ENCODE measurements around the gene SRGAP2C.
"Not testable (repeated sequence)": the region's sequence is repeated elsewhere in the genome, so short reads cannot be mapped to it uniquely, and the experiment has no call there.

Gene SRGAP2C

DNA sequence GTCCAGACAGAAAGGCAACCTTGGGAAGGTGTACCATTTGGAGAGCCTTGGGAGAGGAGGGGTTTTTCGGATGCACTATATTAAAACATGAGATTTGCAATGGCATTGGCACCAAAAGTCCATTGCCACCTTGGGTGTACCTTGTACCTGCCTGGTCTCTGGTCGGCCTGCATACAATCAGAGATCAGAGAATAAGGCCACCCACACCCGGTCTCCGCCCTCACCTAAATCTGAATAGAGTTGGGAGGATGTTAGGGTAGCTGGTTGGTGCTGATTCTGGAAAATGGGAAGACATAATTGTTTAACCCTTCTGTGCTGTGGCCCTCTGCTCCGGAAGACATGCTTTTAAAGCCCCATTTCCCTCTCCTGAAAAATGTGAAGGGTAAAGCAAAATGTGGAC, 3.1 kb downstream of the SRGAP2C start:
- DNase-seq = not testable (repeated sequence)

DNA sequence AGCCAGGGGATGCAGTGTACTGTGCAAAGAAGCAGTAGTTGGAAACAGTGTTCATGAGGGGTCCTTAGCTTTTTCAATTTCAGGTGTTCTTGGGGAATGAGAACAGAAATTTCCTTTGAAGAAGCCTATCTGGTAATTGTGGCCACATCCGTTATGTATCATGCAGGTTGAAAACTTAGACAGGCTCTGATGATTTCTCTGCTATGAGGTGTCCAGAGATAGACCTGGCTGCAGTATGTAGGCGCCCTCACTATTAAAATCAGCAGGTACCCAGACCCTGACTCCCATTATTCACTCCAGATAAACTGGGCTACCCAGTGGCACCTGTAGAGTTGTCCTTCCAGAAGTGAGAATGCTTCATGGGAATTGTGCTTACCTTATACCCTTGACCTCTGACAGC, 7.7 kb downstream of the SRGAP2C start:
- DNase-seq = not testable (repeated sequence)

DNA sequence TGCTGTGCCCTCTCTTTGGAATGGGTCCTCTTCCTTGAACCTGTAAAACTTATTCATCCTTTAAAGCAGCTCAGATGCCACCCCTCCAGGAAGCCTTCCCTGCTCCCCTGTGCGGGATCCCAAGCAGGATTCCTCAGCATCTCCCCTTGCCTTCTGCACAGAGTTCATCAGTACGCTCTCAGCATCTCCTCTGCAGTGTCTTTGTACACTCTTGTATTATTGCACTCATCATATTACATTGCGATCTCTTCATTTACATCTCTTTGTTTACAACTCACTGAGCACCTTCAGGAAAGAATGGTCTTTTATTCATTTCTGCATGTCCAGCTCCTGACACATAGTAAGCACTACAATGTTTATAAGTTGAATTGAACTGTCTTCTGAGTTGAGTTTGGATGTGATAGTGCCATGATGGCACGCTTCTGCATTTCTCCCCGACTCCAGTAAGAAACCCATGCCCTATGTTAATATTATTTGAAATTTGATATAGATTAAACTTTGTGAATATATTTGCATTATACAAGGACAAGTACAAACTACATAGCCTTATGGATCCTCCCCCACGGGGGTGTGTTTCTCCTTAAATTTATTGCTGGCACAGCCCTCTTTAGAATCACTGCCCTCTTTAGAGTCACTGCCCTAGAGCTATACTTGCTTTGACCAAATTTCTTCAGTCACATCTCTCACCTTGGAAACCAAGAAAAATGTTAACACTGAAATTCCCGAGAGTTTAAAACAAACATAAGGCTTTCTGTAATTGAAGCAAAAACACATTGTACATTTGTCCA, 12.5 kb downstream of the SRGAP2C start:
- not testable (repeated sequence) for DNase-seq

DNA sequence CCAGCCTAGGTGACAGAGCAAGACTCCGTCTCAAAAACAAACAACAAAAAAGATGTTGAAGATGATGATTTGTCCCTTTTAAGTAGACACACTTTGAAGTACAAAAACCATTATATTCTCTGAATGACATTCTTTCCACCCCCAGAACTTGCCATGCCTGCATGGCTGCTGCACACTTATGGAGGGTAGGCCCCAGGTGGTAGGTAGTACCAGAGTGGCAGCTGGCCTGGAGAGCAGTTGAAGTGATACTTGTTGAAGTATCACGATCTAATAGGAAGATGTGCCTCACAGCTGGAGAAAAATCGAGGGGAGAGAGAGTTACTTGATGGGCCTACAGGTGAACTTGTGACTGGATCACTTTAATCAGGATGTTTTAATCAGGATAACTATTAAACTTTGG, 15.0 kb downstream of the SRGAP2C start:
- not testable (repeated sequence) for DNase-seq

DNA sequence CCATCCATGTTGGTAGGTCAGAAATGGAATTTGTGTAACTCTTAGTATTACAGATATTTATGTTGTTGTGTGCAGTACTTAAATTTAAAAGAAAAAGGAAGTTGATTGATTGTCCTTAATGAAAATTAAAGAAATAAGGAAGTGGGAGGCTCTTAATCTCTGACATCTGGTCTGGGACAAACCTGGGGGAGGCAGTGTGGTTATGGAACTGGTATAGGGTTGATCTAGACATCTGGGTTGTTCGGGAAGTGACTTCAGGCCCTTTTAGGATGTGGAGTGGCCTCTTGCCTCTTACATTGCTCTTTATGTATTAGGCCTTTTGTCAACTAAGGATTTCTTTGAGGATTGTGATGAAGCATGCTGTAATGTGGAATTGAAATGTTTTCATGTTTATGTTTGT, 15.5 kb downstream of the SRGAP2C start:
- not testable (repeated sequence) for DNase-seq

DNA sequence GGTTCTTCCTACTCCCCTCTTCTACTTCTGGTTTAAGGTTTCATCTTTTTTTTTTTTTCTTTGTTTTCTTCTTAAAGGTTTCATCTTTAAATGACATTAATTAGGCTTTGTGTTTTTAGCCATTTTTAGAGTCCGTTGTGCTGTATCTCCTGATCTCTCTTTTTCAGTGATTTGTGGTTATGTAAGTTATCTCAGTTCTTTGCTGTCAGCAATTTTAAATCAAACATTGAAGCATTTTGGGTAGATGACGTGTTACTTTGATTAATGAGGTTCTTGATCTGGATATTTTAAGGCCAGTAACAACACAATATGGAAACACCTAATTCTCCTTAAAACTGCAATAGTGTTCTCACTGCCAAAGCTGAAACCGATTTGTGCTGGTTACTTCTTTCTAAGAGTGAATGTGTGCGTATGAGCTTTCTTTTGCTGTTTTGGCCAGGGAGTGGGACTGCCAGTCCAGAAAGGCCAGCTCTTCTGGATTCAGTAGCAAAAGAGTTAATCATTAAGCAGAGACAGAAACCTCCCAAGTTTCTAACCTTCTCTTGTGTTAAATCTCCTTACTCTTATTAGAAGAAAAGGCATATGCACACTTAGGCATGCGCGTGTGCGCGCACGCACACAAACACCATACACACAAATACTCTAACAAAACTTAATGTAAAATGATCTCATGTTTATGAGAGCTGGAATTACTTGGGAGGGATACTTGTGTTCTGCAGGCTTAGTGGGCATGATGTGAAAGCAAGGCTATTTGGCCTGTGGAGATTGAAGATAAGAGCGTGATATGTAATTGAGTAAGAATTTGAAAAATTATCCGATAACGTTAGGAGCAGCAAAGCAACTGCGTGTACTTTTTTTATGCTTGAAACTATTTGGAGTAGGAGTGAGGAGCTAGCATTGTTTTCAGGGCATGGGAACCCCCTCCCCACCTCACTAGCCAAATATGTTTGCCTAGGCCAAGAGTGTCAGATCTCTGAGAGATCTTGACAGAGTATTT, 16.5 kb downstream of the SRGAP2C start:
- not testable (repeated sequence) for DNase-seq

DNA sequence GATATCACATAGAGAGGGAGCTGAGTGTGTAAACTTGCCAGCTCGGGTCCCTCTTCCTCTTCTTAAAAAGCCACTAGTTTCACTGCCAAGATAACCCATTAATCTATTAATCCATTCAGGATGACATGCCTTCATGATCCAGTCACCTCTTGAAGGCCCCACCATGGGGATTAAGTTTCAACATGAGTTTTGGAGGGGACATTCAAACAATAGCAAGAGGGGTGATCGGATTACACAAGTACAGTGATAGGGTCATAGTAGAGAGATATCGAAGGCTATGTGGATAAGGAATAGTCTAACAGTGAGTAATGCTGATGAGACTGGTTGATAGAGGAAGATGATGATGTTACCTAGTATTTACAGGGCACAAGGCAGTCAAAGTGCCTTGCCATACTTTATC, 18.2 kb downstream of the SRGAP2C start:
- DNase-seq = not testable (repeated sequence)

DNA sequence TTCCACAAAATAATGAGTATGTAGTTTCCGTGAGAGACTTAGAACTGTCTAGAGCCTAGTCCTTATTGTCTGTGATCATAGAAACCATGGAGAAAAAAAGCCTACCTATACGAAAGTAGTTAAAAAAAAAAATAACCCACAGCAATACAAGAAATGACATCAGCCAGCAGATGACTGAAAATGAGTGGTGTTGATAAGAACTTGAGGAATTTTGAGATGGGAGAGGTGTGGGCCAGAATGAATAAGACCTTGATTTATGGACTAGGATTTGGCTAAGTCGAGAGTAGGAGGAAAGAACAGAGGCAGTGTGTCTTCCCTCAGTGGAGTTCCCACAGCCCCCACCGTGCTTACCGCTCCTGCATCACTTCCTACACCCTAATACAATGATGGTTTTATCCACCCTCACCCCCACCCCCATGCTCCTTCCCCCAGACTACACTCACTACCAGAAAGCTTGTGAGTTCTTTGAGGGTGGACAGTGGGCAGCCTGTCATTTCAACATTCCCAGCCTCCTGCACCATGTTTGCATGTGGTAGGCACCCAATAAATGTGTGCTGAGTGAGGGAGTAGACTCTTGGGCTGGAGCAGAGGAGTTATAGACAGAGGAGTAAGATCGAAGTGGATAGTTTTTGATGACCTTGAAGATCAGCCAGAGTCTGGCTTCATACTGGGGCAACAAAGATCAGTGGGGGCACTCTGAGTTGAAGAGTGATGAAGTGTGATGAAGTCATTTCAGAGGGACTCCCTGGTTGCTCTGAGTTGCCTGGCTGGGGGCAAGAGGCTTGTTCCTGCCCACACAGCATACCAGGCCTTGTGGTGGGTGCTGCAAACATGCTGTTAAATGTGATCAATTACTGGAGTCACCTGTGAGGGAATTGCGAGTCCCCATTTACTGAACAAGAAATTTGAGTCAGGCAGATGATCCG, 21.3 kb downstream of the SRGAP2C start:
- not testable (repeated sequence) for DNase-seq

DNA sequence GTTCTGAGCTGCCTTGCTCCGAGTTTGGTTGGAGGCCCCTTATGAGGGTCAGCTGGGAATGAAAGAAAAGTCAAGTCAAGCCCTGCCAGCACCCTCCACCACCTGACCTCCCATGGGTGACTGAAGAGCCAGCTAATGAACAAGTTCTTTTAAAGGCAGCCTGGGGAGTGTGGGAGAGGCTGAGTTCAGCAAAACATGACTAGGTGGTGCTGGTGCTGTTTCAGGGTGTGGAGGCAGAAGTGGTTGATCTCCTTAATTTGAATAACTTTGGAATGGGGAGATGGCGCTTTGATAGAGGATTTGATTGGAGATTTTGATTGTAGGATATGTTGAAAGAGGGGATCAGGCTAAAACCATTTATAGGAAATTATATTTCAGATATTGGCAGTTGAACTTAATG, 22.6 kb downstream of the SRGAP2C start:
- DNase-seq = not testable (repeated sequence)

DNA sequence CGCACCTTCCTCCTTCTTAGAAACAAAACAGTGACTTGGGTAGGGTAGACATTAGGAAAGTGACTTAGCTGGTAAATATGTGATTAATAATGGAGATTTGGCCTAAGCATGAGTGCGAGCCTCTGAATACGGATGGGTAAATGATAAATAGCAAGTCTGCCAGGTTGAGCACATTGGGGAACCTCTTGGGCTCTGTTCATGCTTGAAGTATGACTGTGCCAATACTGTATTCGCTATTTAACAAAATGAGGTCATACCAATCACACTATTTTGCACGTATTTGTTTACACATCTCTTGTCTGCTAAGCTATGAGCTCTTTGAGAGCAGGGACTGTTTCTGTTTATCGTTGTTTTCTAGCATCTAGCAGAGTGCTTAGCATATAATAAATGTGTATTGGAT, 23.6 kb downstream of the SRGAP2C start:
- not testable (repeated sequence) for DNase-seq

DNA sequence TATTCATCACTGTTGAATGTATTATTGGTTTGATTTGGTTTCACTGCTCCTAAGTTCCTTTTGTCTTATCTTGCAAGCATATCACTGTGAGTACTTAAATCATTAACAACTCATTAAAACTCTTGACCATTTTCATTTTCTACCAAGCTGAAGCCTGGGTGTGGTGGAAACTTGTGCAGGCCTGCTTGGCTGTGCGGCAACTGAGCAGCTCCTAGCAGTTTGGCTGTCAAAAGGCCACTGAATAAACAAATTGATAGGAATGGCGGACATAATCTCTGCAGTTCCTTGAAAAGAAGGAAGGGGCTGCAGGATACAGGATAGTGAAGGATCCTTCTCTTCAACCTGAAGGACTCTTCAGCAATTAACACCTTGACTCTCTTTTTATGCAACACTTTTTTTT, 26.0 kb downstream of the SRGAP2C start:
- DNase-seq = not testable (repeated sequence)

DNA sequence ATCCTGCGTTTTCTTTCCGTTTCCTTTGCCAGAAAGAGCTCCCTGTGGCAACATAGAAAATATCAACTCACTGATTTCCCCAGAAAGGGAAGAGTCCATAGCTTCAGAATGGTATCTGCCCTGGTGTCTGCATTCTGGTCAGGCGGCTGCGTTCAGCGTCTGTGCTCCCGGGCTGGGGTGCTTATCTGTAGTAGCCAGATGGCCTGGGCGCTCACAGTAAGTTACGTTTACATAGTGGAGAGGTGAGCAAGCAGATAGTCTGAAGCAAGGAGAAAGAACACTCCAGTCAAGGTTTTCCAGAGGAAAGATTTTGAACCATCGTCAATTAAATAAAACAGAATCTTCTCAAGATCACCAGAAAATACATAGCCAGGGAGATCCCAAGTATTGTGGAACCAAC, 28.7 kb downstream of the SRGAP2C start:
- DNase-seq = not testable (repeated sequence)

DNA sequence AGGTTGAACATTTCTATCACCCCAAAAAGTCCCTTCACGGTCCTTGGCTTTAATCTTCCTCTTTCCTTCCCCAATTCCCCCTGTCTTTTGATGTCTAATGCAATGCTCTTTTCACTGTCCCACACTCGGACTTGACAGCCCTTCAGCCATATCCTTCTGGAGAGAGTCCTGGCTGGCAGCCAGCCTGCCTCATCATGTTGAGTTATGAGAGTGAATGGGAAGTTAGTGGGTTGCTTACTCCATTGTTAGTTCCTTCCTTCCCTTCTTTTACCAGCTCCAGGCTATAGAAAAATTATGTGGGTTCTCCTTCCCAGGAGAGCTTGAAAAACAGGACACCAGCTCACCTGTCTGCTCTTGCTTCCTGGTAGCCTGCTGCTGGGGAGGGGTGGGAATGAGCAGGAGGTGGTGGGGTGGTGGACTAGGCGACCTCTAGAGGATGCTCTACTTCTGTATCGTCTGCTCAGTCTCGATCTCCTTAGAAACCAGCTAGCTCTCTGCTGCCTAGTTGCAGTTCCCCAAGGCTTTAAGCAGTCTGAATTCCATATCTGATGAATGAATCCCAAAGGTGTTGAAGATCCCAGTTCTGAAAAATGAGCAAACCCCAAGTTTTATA, 29.9 kb downstream of the SRGAP2C start:
- not testable (repeated sequence) for DNase-seq

DNA sequence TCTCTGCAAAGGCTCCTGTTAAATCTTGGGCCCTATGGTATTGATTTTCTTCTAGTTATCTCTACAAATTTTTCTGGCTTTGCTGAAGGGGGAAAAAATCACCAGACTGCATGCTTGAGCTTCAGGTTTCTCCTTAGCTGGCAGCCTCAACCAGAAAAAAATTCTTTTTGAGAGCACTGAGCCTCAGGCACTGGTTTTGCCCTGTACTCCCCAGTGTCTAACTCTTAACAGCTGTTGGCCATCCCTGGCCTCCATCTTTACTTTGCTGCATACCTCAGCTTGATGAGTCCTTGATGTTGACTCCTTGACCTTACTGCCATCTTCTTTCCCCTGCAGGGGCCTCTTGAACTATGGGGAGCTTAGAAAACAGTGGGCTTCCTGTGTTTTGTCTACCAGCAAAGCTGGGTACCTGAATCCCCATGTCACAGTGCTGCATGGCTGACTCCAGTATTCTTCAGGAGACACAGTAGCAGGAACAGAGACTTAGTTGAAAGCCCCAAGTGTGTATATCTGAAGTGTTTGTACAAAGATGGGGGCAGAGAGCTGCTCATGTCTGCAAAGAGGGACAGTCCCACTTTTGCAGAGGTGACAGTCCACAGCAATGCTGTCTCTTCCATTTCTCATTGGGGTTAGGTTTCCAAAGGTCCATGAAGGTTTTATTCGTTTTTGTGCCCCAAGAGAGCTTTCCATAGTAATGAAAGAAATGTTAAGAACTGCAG, 31.1 kb downstream of the SRGAP2C start:
- not testable (repeated sequence) for DNase-seq

DNA sequence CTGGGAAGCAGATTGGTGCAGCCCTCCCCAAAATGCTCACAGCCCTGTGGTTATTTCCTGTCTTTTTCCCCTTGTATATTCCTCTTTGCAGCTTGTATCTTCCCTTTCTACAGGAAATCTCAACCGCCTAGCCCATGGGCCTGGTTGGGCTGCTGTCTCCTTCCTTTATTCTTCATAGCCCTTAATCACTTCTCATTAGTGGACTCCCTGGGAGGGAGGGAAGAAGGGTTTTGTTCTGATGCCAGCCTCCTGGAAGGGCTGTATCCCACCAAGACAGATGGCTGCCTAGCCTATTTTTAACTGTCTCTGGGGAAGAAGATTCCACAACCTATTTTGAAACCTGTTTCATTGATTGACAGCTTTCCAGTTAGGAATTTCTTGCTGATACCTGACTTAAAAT, 31.9 kb downstream of the SRGAP2C start:
- not testable (repeated sequence) for DNase-seq

DNA sequence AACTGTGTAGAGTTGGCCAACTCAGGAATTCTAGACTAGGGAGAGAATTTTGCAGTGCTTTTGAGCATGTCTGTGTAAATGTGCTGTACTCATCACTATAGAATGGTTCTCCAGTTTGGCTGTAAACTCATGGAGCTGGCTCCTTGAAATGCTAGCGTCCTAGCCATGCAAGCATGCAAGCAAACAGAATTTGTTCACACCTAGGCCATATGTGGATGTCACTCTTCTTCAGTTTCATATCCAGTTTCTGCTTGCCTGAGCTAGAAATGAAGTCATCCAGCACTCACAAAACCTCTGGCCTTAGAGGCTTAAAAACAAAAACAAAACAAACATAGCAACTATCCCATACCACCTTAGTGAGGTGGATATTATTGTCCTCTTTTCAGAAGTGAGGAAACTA, 37.0 kb downstream of the SRGAP2C start:
- DNase-seq = not testable (repeated sequence)

DNA sequence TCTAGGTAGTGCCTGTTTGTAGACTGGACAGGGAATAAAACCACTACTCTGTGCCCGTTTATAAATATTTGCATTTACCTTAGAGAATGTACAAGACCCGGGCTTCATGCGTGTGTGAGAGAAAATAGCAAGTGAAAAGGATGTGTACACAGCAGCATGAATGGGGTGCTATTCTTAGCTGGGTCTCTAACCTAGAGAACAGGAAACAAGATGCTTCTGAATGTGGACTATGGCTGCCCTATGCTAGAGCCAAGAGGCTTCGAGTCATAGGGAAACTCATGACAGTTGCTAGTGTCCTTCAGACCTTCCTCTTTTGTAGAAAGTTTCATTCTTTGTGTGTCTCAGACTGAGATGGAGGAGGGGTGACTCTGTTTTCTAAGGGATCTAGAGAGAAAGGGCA, 39.9 kb downstream of the SRGAP2C start:
- not testable (repeated sequence) for DNase-seq

DNA sequence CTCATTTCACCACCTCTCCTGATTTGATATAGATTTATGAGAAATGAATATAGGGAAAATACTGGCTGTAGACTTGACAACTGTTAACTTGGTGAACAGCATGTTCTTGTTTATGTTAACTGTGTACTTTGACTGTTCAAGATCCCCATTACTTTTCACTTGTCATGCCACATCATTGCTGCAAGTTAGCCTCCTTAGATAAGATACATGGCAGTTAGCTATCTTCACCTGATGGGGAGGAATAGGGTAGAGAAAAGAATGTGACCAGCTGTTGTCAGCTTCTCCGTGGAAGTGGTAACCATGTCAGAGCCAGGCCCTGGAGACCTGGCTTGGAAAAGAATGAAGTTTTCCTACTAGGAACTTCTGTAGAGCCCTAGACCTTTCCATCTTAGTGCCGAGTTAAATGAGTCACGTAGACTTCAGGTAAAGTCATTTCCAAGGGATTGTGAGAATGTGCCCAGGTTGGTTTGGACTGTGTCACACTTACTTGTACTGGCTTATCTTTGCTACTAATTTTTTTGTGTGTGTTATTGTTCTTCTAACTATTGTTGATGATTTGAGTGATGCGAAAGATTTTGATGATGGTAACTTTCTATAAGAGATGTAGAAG, 41.6 kb downstream of the SRGAP2C start:
- not testable (repeated sequence) for DNase-seq

DNA sequence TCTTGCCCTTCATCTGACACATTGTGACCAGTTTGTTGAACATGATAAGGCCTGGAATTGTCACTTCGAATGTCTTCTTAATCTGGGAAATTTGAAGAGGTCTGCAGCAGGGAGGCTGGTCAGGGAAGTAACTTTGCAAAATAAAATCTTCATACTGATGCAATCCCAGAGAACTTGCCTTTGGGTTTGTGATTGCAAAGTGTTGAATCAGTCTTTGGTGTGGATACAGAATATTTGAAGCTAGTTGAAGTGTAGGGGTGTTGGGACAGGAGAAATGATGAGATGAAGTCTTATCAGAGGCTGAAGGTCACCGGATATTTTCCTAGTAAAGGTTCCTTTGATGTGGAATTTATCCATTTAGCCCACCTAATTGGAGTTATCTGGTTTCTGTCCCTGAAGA, 42.1 kb downstream of the SRGAP2C start:
- DNase-seq = not testable (repeated sequence)

DNA sequence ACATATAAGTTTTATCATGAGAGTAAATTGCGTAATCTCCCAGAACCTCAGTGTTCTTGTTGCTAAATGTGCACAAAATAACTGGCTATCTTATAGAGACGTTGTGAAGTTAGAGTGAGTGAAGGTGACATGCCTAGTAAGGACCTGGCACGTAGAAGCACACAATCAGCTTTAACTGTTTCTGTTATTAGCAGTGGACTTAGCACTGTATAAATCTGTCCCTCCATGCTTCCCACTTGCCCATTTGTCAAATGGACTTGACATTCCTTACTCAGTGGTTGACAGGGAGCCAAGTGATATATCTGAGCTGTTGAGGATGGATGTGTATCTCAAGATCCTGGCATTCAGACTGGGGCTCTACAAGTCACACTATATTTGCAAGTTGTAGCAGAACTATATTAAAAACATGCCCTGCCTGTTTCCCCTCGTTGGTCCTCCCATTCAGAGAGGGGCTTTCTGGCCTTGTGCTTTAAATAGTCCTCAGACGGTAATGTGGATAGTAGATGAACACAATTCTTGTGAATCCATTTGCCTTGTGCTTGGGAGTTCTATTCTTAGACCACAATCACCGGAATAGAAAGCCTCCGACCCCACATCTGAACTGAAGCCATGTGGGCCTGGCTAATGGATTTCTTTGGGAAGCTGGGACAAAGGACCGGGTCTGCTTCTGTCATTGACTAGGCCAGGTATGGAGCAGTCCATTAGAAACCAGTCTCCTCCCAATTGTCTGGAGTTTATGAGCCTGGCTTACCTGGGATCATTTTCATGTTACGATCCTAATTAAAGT, 43.0 kb downstream of the SRGAP2C start:
- not testable (repeated sequence) for DNase-seq
